ENCODE data around the gene ZNF611.

GRCh38 chr19:52662631-52663030 lies 72.2 kb downstream of the ZNF611 start:
- TF ChIP-seq EZH2 (IDR thresholded peaks at IDR 0.05; ENCODE audit: borderline replicate concordance, low read depth, low read length, severe bottlenecking) = no peak
- TF ChIP-seq, protein P1, sequence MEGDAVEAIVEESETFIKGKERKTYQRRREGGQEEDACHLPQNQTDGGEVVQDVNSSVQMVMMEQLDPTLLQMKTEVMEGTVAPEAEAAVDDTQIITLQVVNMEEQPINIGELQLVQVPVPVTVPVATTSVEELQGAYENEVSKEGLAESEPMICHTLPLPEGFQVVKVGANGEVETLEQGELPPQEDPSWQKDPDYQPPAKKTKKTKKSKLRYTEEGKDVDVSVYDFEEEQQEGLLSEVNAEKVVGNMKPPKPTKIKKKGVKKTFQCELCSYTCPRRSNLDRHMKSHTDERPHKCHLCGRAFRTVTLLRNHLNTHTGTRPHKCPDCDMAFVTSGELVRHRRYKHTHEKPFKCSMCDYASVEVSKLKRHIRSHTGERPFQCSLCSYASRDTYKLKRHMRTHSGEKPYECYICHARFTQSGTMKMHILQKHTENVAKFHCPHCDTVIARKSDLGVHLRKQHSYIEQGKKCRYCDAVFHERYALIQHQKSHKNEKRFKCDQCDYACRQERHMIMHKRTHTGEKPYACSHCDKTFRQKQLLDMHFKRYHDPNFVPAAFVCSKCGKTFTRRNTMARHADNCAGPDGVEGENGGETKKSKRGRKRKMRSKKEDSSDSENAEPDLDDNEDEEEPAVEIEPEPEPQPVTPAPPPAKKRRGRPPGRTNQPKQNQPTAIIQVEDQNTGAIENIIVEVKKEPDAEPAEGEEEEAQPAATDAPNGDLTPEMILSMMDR (IDR thresholded peaks at IDR 0.05; ENCODE audit: borderline replicate concordance, extremely low read depth, low read length, poor library complexity, severe bottlenecking) = no peak
